Suprapubic skin (tissue), 4 donors: ENCODE data around the gene KLHL17. TPM values are rescaled to one million over a fixed set of nuclear protein-coding genes. Genes with fewer than 3 reads are reported as not detected.

Experiments
- DNase-seq, 2 donors: peaks; one replicate each; pipeline ENCODE4 v3.0.0-alpha.2; 2019; ENCODE audit warnings: low spot score in 2 of 2
- H3K27ac ChIP-seq: fragments of 200-600 bp; sonication (generic); one replicate; pipeline ENCODE4 v1.5.1; 2019
- H3K27me3 ChIP-seq: fragments of 200-600 bp; sonication (generic); one replicate; pipeline ENCODE4 v1.5.1; 2019
- H3K36me3 ChIP-seq: fragments of 200-600 bp; sonication (generic); one replicate; pipeline ENCODE4 v1.5.1; 2019
- H3K4me1 ChIP-seq: fragments of 200-600 bp; sonication (generic); one replicate; pipeline ENCODE4 v1.5.1; 2019
- H3K4me3 ChIP-seq: fragments of 200-600 bp; sonication (generic); one replicate; pipeline ENCODE4 v1.5.1; 2019; ENCODE audit warnings: mild to moderate bottlenecking
- H3K9me3 ChIP-seq: fragments of 200-600 bp; sonication (generic); one replicate; pipeline ENCODE4 v1.5.1; 2019
- EP300 ChIP-seq: sonication (generic); formaldehyde crosslinking; IDR thresholded peaks from one replicate; pipeline ENCODE4 v1.6.1; 2017; ENCODE audit warnings: antibody characterized with exemption
- POLR2A ChIP-seq, 2 donors: fragments of 450-650 bp; IDR thresholded peaks; one replicate each; pipeline ENCODE4 v1.6.1; 2017; ENCODE audit warnings: antibody characterized with exemption in 2 of 2, mild to moderate bottlenecking in 2 of 2, moderate library complexity in 2 of 2
- POLR2AphosphoS5 ChIP-seq, 3 donors: sonication (generic); formaldehyde crosslinking; IDR thresholded peaks; one replicate each; pipeline ENCODE4 v1.6.1; 2017; ENCODE audit warnings: antibody characterized with exemption in 3 of 3
- WGBS: methylation state at CpG from one replicate; pipeline ENCODE4 v1.1.5; 2018; 5-methylcytosine and 5-hydroxymethylcytosine counted together
- total RNA-seq, 4 donors: library from RNA; depleted of rRNA; stranded (reverse); fragments of >200 nt; gene quantifications; one replicate each; pipeline ENCODE4 v1.1.0, GENCODE V29; 2016
- TF ChIP-seq, protein P1 (sequence below), 2 donors: fragments of 200-600 bp in 1 of 2; fragments of 450-650 bp in 1 of 2; sonication (generic) in 1 of 2; IDR thresholded peaks; one replicate each; pipeline ENCODE4 v1.5.1; 2016 to 2019; ENCODE audit warnings: antibody characterized with exemption in 2 of 2, mild to moderate bottlenecking in 1 of 2, moderate library complexity in 1 of 2

Gene KLHL17
- total RNA-seq, 4 donors from 2014 or later = 9.7 to 38.3 (median 17.0) TPM

DNA sequence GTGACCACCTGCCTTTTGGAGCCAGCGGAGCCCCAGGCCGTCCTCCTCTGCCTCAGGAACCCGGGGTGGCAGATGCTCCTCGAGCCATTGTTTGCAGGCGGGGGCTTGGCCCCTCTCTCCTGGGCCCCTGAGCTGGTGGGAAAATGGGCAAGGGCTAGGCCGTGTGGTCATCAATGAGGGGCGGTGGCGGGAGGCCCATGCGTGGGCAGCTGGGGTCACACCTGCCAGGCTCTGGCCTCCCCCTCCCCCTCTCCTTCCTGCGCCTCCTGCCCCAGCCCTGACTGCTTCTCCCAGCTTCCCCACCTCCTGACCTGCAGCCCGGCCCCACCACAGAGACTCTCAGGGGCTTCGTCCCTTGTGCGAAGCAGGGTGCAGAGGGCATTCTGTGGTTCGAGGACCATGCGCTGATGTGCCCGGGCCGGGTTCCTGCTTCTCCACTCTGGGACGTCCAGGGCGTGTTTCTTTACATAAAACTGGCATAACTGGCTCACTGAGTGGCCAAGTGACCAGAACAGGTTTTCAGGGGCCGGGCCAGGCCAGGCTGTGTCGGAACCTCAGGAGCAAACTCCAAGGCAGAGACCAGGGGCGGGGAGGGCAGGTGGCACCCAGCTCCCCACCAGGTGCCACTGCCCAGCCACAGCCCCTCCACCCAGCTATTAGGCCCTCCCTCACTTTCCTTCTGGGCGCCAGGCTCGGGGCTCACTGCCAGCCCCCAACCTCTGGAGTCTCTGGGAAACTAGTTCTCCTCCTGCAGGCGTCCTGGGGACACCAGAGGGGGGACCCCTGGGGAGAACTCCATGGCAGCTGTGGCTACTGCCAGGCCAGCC lies 27.4 kb upstream of the KLHL17 start:
- no peak for DNase-seq
- Histone ChIP-seq H3K4me1 (peaks cover 20% of the 10 kb centered on the region), H3K9me3 (no peaks in the 10 kb centered on the region), H3K4me3 (no peak overlapping the region), H3K36me3 (no peaks in the 10 kb centered on the region), H3K27ac (no peak overlapping the region), H3K27me3 (peaks cover 87% of the 10 kb centered on the region)
- WGBS = 84% methylated on average over 18 of the region's 25 CpGs
- TF ChIP-seq POLR2A (IDR thresholded peaks at IDR 0.05) (no peak), POLR2AphosphoS5 (IDR thresholded peaks at IDR 0.05) (no peak), EP300 (no peak)
- TF ChIP-seq, protein P1, sequence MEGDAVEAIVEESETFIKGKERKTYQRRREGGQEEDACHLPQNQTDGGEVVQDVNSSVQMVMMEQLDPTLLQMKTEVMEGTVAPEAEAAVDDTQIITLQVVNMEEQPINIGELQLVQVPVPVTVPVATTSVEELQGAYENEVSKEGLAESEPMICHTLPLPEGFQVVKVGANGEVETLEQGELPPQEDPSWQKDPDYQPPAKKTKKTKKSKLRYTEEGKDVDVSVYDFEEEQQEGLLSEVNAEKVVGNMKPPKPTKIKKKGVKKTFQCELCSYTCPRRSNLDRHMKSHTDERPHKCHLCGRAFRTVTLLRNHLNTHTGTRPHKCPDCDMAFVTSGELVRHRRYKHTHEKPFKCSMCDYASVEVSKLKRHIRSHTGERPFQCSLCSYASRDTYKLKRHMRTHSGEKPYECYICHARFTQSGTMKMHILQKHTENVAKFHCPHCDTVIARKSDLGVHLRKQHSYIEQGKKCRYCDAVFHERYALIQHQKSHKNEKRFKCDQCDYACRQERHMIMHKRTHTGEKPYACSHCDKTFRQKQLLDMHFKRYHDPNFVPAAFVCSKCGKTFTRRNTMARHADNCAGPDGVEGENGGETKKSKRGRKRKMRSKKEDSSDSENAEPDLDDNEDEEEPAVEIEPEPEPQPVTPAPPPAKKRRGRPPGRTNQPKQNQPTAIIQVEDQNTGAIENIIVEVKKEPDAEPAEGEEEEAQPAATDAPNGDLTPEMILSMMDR (IDR thresholded peaks at IDR 0.05) = no peak

GRCh38 chr1:933603-933940 lies 26.8 kb upstream of the KLHL17 start:
- WGBS = 20% methylated on average over 3 of the region's 10 CpGs
- H3K9me3 ChIP-seq = no peaks in the 10 kb centered on the region
- TF ChIP-seq POLR2AphosphoS5 (IDR thresholded peaks at IDR 0.05) = no peak
- TF ChIP-seq POLR2A (IDR thresholded peaks at IDR 0.05) = no peak
- TF ChIP-seq, protein P1 (IDR thresholded peaks at IDR 0.05) = no peak
- TF ChIP-seq EP300 = no peak
- no peaks in the 10 kb centered on the region for H3K36me3 ChIP-seq
- no peak overlapping the region for H3K4me3 ChIP-seq
- H3K27me3 ChIP-seq = peaks cover 89% of the 10 kb centered on the region
- peaks cover 20% of the 10 kb centered on the region for H3K4me1 ChIP-seq
- H3K27ac ChIP-seq = no peak overlapping the region
- no peak for DNase-seq

DNA sequence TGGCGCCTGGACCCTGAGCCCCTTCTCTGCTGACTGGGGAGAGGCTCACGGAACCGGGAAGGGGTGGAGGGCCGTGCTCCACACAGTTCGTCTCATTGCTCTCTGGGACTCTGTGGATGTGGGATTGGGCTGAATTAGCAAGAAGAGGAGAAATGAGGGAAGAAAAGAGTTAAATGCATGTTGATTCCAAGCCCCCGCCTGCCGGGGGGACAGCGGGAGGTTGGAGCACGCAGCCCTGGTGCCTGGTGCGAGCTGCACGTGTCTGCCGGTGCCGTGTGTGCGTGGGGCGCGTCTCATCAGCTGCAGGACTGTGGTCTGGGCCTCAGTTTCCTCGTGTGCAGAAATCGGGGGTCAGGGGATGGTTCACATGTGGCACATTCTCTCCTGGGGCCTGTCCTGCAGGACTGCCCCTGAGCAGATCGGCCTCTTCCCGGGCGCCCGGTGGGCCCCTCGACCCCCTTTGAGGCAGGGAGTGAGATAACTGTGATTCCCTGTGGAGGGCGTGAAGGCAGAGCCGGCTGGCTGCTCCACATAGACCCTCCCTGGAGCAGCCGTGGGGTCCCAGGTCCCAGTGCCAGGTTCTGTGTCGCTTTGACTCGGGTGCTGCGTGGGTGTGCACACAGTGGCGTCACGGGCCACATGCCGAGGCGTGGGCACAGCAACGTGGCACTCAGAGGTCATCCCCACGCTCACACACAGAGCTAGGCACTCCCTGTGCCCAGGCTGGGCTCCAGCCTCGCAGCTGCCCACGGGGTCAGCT lies 25.2 kb upstream of the KLHL17 start:
- peaks cover 25% of the 10 kb centered on the region for H3K4me1 ChIP-seq
- H3K27me3 ChIP-seq = peaks cover 88% of the 10 kb centered on the region
- no peaks in the 10 kb centered on the region for H3K9me3 ChIP-seq
- no peaks in the 10 kb centered on the region for H3K36me3 ChIP-seq
- no peak for DNase-seq
- 7% methylated on average over 10 of the region's 37 CpGs for WGBS
- no peak overlapping the region for H3K27ac ChIP-seq
- H3K4me3 ChIP-seq = no peak overlapping the region
- TF ChIP-seq POLR2A (IDR thresholded peaks at IDR 0.05) (no peak), EP300 (no peak), POLR2AphosphoS5 (IDR thresholded peaks at IDR 0.05) (no peak)
- TF ChIP-seq, protein P1 (IDR thresholded peaks at IDR 0.05) = no peak

GRCh38 chr1:935751-936231 lies 24.6 kb upstream of the KLHL17 start:
- Histone ChIP-seq H3K27me3 (peaks cover 88% of the 10 kb centered on the region), H3K4me1 (peaks cover 32% of the 10 kb centered on the region), H3K36me3 (no peaks in the 10 kb centered on the region), H3K27ac (no peak overlapping the region), H3K9me3 (no peaks in the 10 kb centered on the region), H3K4me3 (no peak overlapping the region)
- TF ChIP-seq, protein P1 (IDR thresholded peaks at IDR 0.05) = no peak
- TF ChIP-seq POLR2A (IDR thresholded peaks at IDR 0.05) = no peak
- TF ChIP-seq EP300 = no peak
- TF ChIP-seq POLR2AphosphoS5 (IDR thresholded peaks at IDR 0.05) = no peak
- DNase-seq = no peak
- 0% methylated on average over 2 of the region's 30 CpGs for WGBS
